Neural cell (in vitro differentiated cells): Measurements from ENCODE around the gene ACAP3. TPM values are rescaled to one million over a fixed set of nuclear protein-coding genes. Genes with fewer than 3 reads are reported as not detected.
A peak's percentile ranks its signal among the peaks of the same experiment; 100 is the strongest.

Source experiments
- H2AFZ ChIP-seq: fragments of 200-600, 300-800 bp; sonication (generic), shearing (Covaris generic); 2 replicates; pipeline ENCODE4 v1.6.0; 2014; ENCODE audit warnings: low read depth, mild to moderate bottlenecking, antibody characterized with exemption, low read length, moderate library complexity
- H3F3A ChIP-seq: fragments of 200-600 bp; shearing (Covaris generic); 2 replicates; pipeline ENCODE4 v1.6.1; 2016; ENCODE audit warnings: mild to moderate bottlenecking, moderate library complexity, mixed read lengths, antibody characterized with exemption, low read length; ENCODE audit not compliant: insufficient read depth, poor library complexity, severe bottlenecking
- H3K27ac ChIP-seq: fragments of 200-600, 300-800 bp; sonication (generic), shearing (Covaris generic); 2 replicates; pipeline ENCODE4 v1.5.1; 2014; ENCODE audit warnings: mild to moderate bottlenecking, low read length, moderate library complexity
- H3K27me3 ChIP-seq: fragments of 300-800, 200-600 bp; sonication (generic), shearing (Covaris generic); 2 replicates; pipeline ENCODE4 v1.6.0; 2014; ENCODE audit warnings: mild to moderate bottlenecking, low read depth, low read length, moderate library complexity; ENCODE audit not compliant: insufficient read depth
- H3K36me3 ChIP-seq: fragments of 300-800, 200-600 bp; sonication (generic), shearing (Covaris generic); 2 replicates; pipeline ENCODE4 v1.5.1; 2014; ENCODE audit warnings: mild to moderate bottlenecking, antibody characterized with exemption, low read length, moderate library complexity; ENCODE audit not compliant: insufficient read depth
- H3K4me2 ChIP-seq: fragments of 300-800, 200-600 bp; sonication (generic), shearing (Covaris generic); 2 replicates; pipeline ENCODE4 v1.6.0; 2014; ENCODE audit warnings: mild to moderate bottlenecking, low read length
- H3K4me3 ChIP-seq: fragments of 300-800, 200-600 bp; sonication (generic), shearing (Covaris generic); 2 replicates; pipeline ENCODE4 v1.5.1; 2014; ENCODE audit warnings: mild to moderate bottlenecking, low read length, moderate library complexity
- H3K79me2 ChIP-seq: fragments of 200-600 bp; shearing (Covaris generic); replicated peaks from 2 replicates; pipeline ENCODE4 v1.6.0; 2014; ENCODE audit warnings: mild to moderate bottlenecking, low read length, moderate library complexity; ENCODE audit not compliant: insufficient read depth
- H3K9ac ChIP-seq: fragments of 300-800, 200-600 bp; sonication (generic), shearing (Covaris generic); 2 replicates; pipeline ENCODE4 v1.6.1; 2016; ENCODE audit warnings: mild to moderate bottlenecking, low read length, mixed read lengths
- H3K9me2 ChIP-seq: fragments of 200-600 bp; shearing (Covaris generic); 2 replicates; pipeline ENCODE4 v1.6.1; 2016; ENCODE audit warnings: mild to moderate bottlenecking, low read length, mixed read lengths; ENCODE audit not compliant: insufficient read depth
- H3K9me3 ChIP-seq: fragments of 200-600, 300-800 bp; sonication (generic), shearing (Covaris generic); 2 replicates; pipeline ENCODE4 v1.6.1; 2016; ENCODE audit warnings: mild to moderate bottlenecking, mixed run types, low read length, moderate library complexity, mixed read lengths
- H4K20me1 ChIP-seq: fragments of 200-600 bp; shearing (Covaris generic); 2 replicates; pipeline ENCODE4 v1.6.1; 2016; ENCODE audit warnings: mild to moderate bottlenecking, mixed run types; ENCODE audit not compliant: insufficient read depth
- CTCF ChIP-seq: fragments of 450-650 bp; IDR thresholded peaks from 2 replicates; pipeline ENCODE4 v1.5.1; 2014; ENCODE audit warnings: antibody characterized with exemption, mild to moderate bottlenecking, moderate library complexity; ENCODE audit not compliant: poor library complexity, severe bottlenecking
- EP300 ChIP-seq: fragments of 450-650 bp; conservative IDR thresholded peaks from 2 replicates; pipeline ENCODE4 v1.6.1; 2014; ENCODE audit warnings: antibody characterized with exemption, mild to moderate bottlenecking, moderate library complexity; ENCODE audit not compliant: poor library complexity, severe bottlenecking
- EZH2 ChIP-seq: fragments of 200-600, 300-800 bp; shearing (Covaris generic), sonication (generic); IDR thresholded peaks from 2 replicates; pipeline ENCODE4 v1.6.1; 2014; ENCODE audit warnings: antibody characterized with exemption, low read length, borderline replicate concordance, mild to moderate bottlenecking; ENCODE audit not compliant: insufficient read depth, poor library complexity, severe bottlenecking
- MXI1 ChIP-seq: fragments of 450-650 bp; conservative IDR thresholded peaks from 2 replicates; pipeline ENCODE4 v1.6.1; 2014; ENCODE audit warnings: antibody characterized with exemption, mild to moderate bottlenecking; ENCODE audit not compliant: poor library complexity, severe bottlenecking
- POLR2AphosphoS5 ChIP-seq: IDR thresholded peaks from 2 replicates; pipeline ENCODE4 v1.6.1; 2012
- RAD21 ChIP-seq: fragments of 450-650 bp; conservative IDR thresholded peaks from 2 replicates; pipeline ENCODE4 v1.6.1; 2014; ENCODE audit warnings: antibody characterized with exemption, mild to moderate bottlenecking, moderate library complexity
- SMC3 ChIP-seq: fragments of 450-650 bp; conservative IDR thresholded peaks from 2 replicates; pipeline ENCODE4 v1.6.1; 2014; ENCODE audit warnings: antibody characterized with exemption, mild to moderate bottlenecking, moderate library complexity; ENCODE audit not compliant: poor library complexity
- TAF1 ChIP-seq: IDR thresholded peaks from 2 replicates; pipeline ENCODE4 v1.6.1; 2012; ENCODE audit warnings: low read depth
- polyA minus RNA-seq: library from RNA; depleted of rRNA, polyadenylated mRNA; stranded (reverse); fragments of >200 nt; gene quantifications from 2 replicates; pipeline ENCODE4 v1.2.3, GENCODE V29; 2014
- polyA plus RNA-seq: library from polyadenylated mRNA; depleted of rRNA; stranded (reverse); fragments of >200 nt; gene quantifications from 2 replicates; pipeline ENCODE4 v1.2.3, GENCODE V29; 2014
- TF ChIP-seq, protein P1 (sequence below): IDR thresholded peaks from 2 replicates; pipeline ENCODE4 v1.6.1; 2012; ENCODE audit warnings: borderline replicate concordance

ACAP3 gene
- polyA plus RNA-seq (186 and 230 TPM in 2 replicates), polyA minus RNA-seq (105 and 125 TPM in 2 replicates)

GRCh38 chr1:1307923-1308755 lies at the start of gene ACAP3, which contains the start of gene PUSL1:
ACAP3 (minus strand) TSS chr1:1307930; CDS start chr1:1307815, 115 bp downstream.
PUSL1 (plus strand) TSS chr1:1308597; CDS start chr1:1308644, 47 bp downstream.
- no peak within 1 kb of the TSS for H2AFZ ChIP-seq

GRCh38 chr1:1356796-1357401 lies 49.2 kb upstream of the ACAP3 start:
- Histone ChIP-seq H2AFZ (no peak overlapping the region), H3K9ac (no peak overlapping the region), H3K9me2 (no peaks in the 10 kb centered on the region), H3K4me3 (no peak overlapping the region), H3F3A (no peaks in the 10 kb centered on the region), H3K27me3 (peaks cover 26% of the 10 kb centered on the region), H3K27ac (no peak overlapping the region), H3K4me2 (no peak overlapping the region), H3K36me3 (no peaks in the 10 kb centered on the region), H3K79me2 (no peaks in the 10 kb centered on the region), H3K9me3 (no peaks in the 10 kb centered on the region), H4K20me1 (no peaks in the 10 kb centered on the region)
- TF ChIP-seq EP300 (no peak), SMC3 (no peak), MXI1 (no peak), TAF1 (no peak), CTCF (no peak)

More at GRCh38 chr1:1307923-1308755, at the start of gene ACAP3, which contains the start of gene PUSL1:
- peak within 1 kb of the TSS; percentile 95 for H3K9ac ChIP-seq
- peaks cover 36% of the 10 kb centered on the region for H3K79me2 ChIP-seq
- TF ChIP-seq MXI1, result peak; percentile 81
- TF ChIP-seq EP300, result peak; percentile 59
- TF ChIP-seq, protein P1, sequence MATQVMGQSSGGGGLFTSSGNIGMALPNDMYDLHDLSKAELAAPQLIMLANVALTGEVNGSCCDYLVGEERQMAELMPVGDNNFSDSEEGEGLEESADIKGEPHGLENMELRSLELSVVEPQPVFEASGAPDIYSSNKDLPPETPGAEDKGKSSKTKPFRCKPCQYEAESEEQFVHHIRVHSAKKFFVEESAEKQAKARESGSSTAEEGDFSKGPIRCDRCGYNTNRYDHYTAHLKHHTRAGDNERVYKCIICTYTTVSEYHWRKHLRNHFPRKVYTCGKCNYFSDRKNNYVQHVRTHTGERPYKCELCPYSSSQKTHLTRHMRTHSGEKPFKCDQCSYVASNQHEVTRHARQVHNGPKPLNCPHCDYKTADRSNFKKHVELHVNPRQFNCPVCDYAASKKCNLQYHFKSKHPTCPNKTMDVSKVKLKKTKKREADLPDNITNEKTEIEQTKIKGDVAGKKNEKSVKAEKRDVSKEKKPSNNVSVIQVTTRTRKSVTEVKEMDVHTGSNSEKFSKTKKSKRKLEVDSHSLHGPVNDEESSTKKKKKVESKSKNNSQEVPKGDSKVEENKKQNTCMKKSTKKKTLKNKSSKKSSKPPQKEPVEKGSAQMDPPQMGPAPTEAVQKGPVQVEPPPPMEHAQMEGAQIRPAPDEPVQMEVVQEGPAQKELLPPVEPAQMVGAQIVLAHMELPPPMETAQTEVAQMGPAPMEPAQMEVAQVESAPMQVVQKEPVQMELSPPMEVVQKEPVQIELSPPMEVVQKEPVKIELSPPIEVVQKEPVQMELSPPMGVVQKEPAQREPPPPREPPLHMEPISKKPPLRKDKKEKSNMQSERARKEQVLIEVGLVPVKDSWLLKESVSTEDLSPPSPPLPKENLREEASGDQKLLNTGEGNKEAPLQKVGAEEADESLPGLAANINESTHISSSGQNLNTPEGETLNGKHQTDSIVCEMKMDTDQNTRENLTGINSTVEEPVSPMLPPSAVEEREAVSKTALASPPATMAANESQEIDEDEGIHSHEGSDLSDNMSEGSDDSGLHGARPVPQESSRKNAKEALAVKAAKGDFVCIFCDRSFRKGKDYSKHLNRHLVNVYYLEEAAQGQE, result peak; percentile 14
- TF ChIP-seq TAF1, result no peak
- no peak for TF ChIP-seq RAD21
- no peak for TF ChIP-seq EZH2
- peak; percentile 49 for TF ChIP-seq SMC3
- peak; percentile 55 for TF ChIP-seq POLR2AphosphoS5
- TF ChIP-seq CTCF, result peak; percentile 45
- H3K27ac ChIP-seq, result peak within 1 kb of the TSS; percentile 95
- H3K9me2 ChIP-seq, result no peaks in the 10 kb centered on the region
- no peaks in the 10 kb centered on the region for H3K27me3 ChIP-seq
- peak within 1 kb of the TSS; percentile 99 for H3K4me3 ChIP-seq
- H3F3A ChIP-seq, result no peaks in the 10 kb centered on the region
- peaks cover 2% of the 10 kb centered on the region for H4K20me1 ChIP-seq
- H3K4me2 ChIP-seq, result peak within 1 kb of the TSS; percentile 80
- no peaks in the 10 kb centered on the region for H3K9me3 ChIP-seq
- H3K36me3 ChIP-seq, result no peaks in the 10 kb centered on the region
